NCI-H146 treated with DMSO at 0.1 percent for 48 hours (cell line): ENCODE data around the gene ZFP90.
"Not testable (repeated sequence)": the region's sequence is repeated elsewhere in the genome, so short reads cannot be mapped to it uniquely, and the experiment has no call there.

Experiments
- DNase-seq: peaks from one replicate; lab custom pipeline; 2025; ENCODE audit not compliant: unreplicated experiment; lab: John Stamatoyannopoulos, UW

Gene ZFP90

GRCh38 chr16:68517606-68518166 is 21.4 kb upstream of the ZFP90 start:
- no peak for DNase-seq

GRCh38 chr16:68519225-68519745 is 19.8 kb upstream of the ZFP90 start:
- DNase-seq = no peak

GRCh38 chr16:68520649-68521086 is 18.4 kb upstream of the ZFP90 start:
- DNase-seq = peak; percentile 77

- no peak for DNase-seq
Observed at GRCh38 chr16:68524069-68524820, 14.8 kb upstream of the ZFP90 start.

GRCh38 chr16:68526143-68526781 is 12.8 kb upstream of the ZFP90 start:
- DNase-seq = no peak

GRCh38 chr16:68526782-68527145 is 12.3 kb upstream of the ZFP90 start:
- no peak for DNase-seq

GRCh38 chr16:68528233-68528632 is 10.9 kb upstream of the ZFP90 start:
- no peak for DNase-seq

- peak; percentile 72 for DNase-seq
Observed at GRCh38 chr16:68528686-68529379, 10.3 kb upstream of the ZFP90 start.

- no peak for DNase-seq
Observed at GRCh38 chr16:68529608-68529930, 9.5 kb upstream of the ZFP90 start.

- peak; percentile 80 for DNase-seq
Observed at GRCh38 chr16:68529931-68530701, 9.0 kb upstream of the ZFP90 start.

GRCh38 chr16:68533937-68534336 is 5.2 kb upstream of the ZFP90 start:
- no peak for DNase-seq

GRCh38 chr16:68535331-68535730 is 3.8 kb upstream of the ZFP90 start:
- no peak for DNase-seq

- no peak for DNase-seq
Observed at GRCh38 chr16:68539711-68540239, 684 bp downstream of the ZFP90 start.

- DNase-seq = no peak
Observed at GRCh38 chr16:68548947-68549346, 9.9 kb downstream of the ZFP90 start.

GRCh38 chr16:68553186-68553585 is 14.1 kb downstream of the ZFP90 start:
- no peak for DNase-seq

- not testable (repeated sequence) for DNase-seq
Observed at GRCh38 chr16:68560341-68560740, 21.2 kb downstream of the ZFP90 start.

GRCh38 chr16:68563631-68564381 is 24.7 kb downstream of the ZFP90 start:
- DNase-seq = no peak

- no peak for DNase-seq
Observed at GRCh38 chr16:68564382-68564985, 25.4 kb downstream of the ZFP90 start.

GRCh38 chr16:68574479-68574878 is 35.4 kb downstream of the ZFP90 start:
- no peak for DNase-seq

- no peak for DNase-seq
Observed at GRCh38 chr16:68575082-68575481, 36.0 kb downstream of the ZFP90 start.
